HepG2 (cell line): Measurements from ENCODE around the gene TRIM66. TPM values are rescaled to one million over a fixed set of nuclear protein-coding genes. Genes with fewer than 3 reads are reported as not detected.

Source experiments
- ATF4 ChIP-seq, 2 experiments: fragments of 450-650 bp in 1 of 2; sonication (generic) in 1 of 2; formaldehyde crosslinking; IDR thresholded peaks; 2 replicates each; pipeline versions ENCODE4 v1.5.0 to v1.8.0; 2020 to 2022; ENCODE audit warnings: mild to moderate bottlenecking in 1 of 2, missing genetic modification reagents in 1 of 2
- BORCS8-MEF2B ChIP-seq: sonication (generic); formaldehyde crosslinking; IDR thresholded peaks from 2 replicates; pipeline ENCODE4 v1.8.0; 2022; ENCODE audit warnings: mild to moderate bottlenecking, missing genetic modification reagents
- CCAR2 ChIP-seq: fragments of 200-400 bp; formaldehyde crosslinking; optimal IDR thresholded peaks from 2 replicates; pipeline ENCODE3; 2018; ENCODE audit warnings: low read depth, mild to moderate bottlenecking, low read length, moderate library complexity
- ERF ChIP-seq: IDR thresholded peaks from 2 replicates; pipeline ENCODE4 v1.6.1; 2018; ENCODE audit warnings: missing biosample characterization, missing genetic modification reagents
- MAX ChIP-seq: IDR thresholded peaks from 2 replicates; pipeline ENCODE4 v1.6.1; 2012; ENCODE audit warnings: inconsistent platforms
- MED1 ChIP-seq: sonication (generic); formaldehyde crosslinking; IDR thresholded peaks from 2 replicates; pipeline ENCODE4 v1.4.0; 2020; ENCODE audit warnings: missing genetic modification reagents
- MTERF4 ChIP-seq: sonication (generic); formaldehyde crosslinking; IDR thresholded peaks from 2 replicates; pipeline ENCODE4 v1.8.0; 2023; ENCODE audit warnings: mild to moderate bottlenecking, missing genetic modification reagents
- NCOA2 ChIP-seq: sonication (generic); formaldehyde crosslinking; IDR thresholded peaks from 2 replicates; pipeline ENCODE4 v1.8.0; 2022; ENCODE audit warnings: inconsistent platforms
- NFRKB ChIP-seq: fragments of 450-650 bp; IDR thresholded peaks from 2 replicates; pipeline ENCODE4 v1.6.1; 2017
- PHB2 ChIP-seq: fragments of 450-650 bp; IDR thresholded peaks from 2 replicates; pipeline ENCODE4 v1.6.1; 2018; ENCODE audit not compliant: partially characterized antibody
- PHF21A ChIP-seq: sonication (generic); formaldehyde crosslinking; IDR thresholded peaks from 2 replicates; pipeline ENCODE4 v1.5.0; 2020; ENCODE audit warnings: mild to moderate bottlenecking, missing genetic modification reagents
- SALL1 ChIP-seq: sonication (generic); formaldehyde crosslinking; IDR thresholded peaks from 2 replicates; pipeline ENCODE4 v1.8.0; 2022; ENCODE audit warnings: mild to moderate bottlenecking, missing genetic modification reagents
- SRSF4 ChIP-seq: fragments of 200-400 bp; formaldehyde crosslinking; IDR thresholded peaks from one replicate; pipeline ENCODE4 v1.6.1; 2018; ENCODE audit warnings: mild to moderate bottlenecking, low read depth, low read length, moderate library complexity; ENCODE audit not compliant: poor library complexity, severe bottlenecking
- SRSF9 ChIP-seq: fragments of 200-400 bp; formaldehyde crosslinking; IDR thresholded peaks from 2 replicates; pipeline ENCODE4 v1.6.1; 2018; ENCODE audit warnings: borderline replicate concordance, mild to moderate bottlenecking, low read depth, low read length; ENCODE audit not compliant: insufficient read depth, poor library complexity, severe bottlenecking
- ZMAT5 ChIP-seq: sonication (generic); formaldehyde crosslinking; IDR thresholded peaks from 2 replicates; pipeline ENCODE4 v1.5.0; 2020; ENCODE audit warnings: mild to moderate bottlenecking, low read depth, missing genetic modification reagents, borderline replicate concordance
- ZNF274 ChIP-seq: sonication (generic); formaldehyde crosslinking; IDR thresholded peaks from 2 replicates; pipeline ENCODE4 v1.5.1; 2020; ENCODE audit warnings: mild to moderate bottlenecking, missing genetic modification reagents
- ZNF337 ChIP-seq: sonication (generic); formaldehyde crosslinking; IDR thresholded peaks from 2 replicates; pipeline ENCODE4 v1.5.1; 2020; ENCODE audit warnings: missing genetic modification reagents, low read depth, mild to moderate bottlenecking, borderline replicate concordance
- ZNF569 ChIP-seq: sonication (generic); formaldehyde crosslinking; IDR thresholded peaks from 2 replicates; pipeline ENCODE4 v1.5.0; 2020; ENCODE audit warnings: mild to moderate bottlenecking, missing genetic modification reagents, moderate library complexity, borderline replicate concordance
- ZNF737 ChIP-seq: sonication (generic); formaldehyde crosslinking; IDR thresholded peaks from 2 replicates; pipeline ENCODE4 v1.5.0; 2020; ENCODE audit warnings: missing genetic modification reagents, mild to moderate bottlenecking, borderline replicate concordance
- ZSCAN21 ChIP-seq: sonication (generic); formaldehyde crosslinking; IDR thresholded peaks from 2 replicates; pipeline ENCODE4 v1.8.0; 2022; ENCODE audit warnings: mild to moderate bottlenecking, missing genetic modification reagents, moderate library complexity, borderline replicate concordance
- ZSCAN9 ChIP-seq: IDR thresholded peaks from 2 replicates; pipeline ENCODE4 v1.6.1; 2016; ENCODE audit warnings: borderline replicate concordance
- polyA plus RNA-seq, 8 experiments: library from polyadenylated mRNA; depleted of rRNA in 3 of 8; stranded (reverse) in 7 of 8; unstranded in 1 of 8; fragments of >200 nt; fragmentation: Illumina TruSeq in 4 of 8; extraction: Trizol in 4 of 8; gene quantifications; 2 replicates each; pipeline versions ENCODE4 v1.2.1 to v1.2.3, GENCODE V29; 2011 to 2016; ENCODE audit warnings: low read depth in 4 of 8, missing spikeins in 1 of 8, mixed read lengths in 1 of 8; ENCODE audit not compliant: insufficient read depth in 1 of 8
- total RNA-seq, 5 experiments: library from RNA; depleted of rRNA; stranded (reverse); fragments of >200 nt; fragmentation: Illumina TruSeq; extraction: Trizol; gene quantifications; 2 replicates each; pipeline ENCODE4 v1.2.3, GENCODE V29; 2016; ENCODE audit warnings: low read depth in 1 of 5
- TF ChIP-seq, protein P1 (sequence below): sonication (generic); formaldehyde crosslinking; IDR thresholded peaks from 2 replicates; pipeline ENCODE4 v1.8.0; 2022; ENCODE audit warnings: low read depth, missing genetic modification reagents
- TF ChIP-seq, protein P2 (sequence below): sonication (generic); formaldehyde crosslinking; IDR thresholded peaks from 2 replicates; pipeline ENCODE4 v1.5.0; 2020; ENCODE audit warnings: missing genetic modification reagents
- TF ChIP-seq, protein P3 (sequence below): sonication (generic); formaldehyde crosslinking; IDR thresholded peaks from 2 replicates; pipeline ENCODE4 v1.5.0; 2020; ENCODE audit warnings: mild to moderate bottlenecking, missing genetic modification reagents

Gene TRIM66
- total and polyA plus RNA-seq, 2 of the 13 experiments (the other 11 are each of a cell fraction or from before 2014, with no cell fraction given), result 4.9 to 6.1 TPM

- TF ChIP-seq SRSF9 (no peak), ZSCAN21 (CRISPR knock-in tag) (0 out of 2 replicates have a peak, but pooled peaks have one; percentile 31), CCAR2 (no peak), PHB2 (no peak), MED1 (CRISPR knock-in tag) (0 out of 2 replicates have a peak, but pooled peaks have one; percentile 14), ZNF274 (0 out of 2 replicates have a peak, but pooled peaks have one; percentile 34), MAX (peak; percentile 81), ZNF569 (CRISPR knock-in tag) (no peak), NFRKB (no peak), ATF4 (CRISPR knock-in tag; IDR thresholded peaks at IDR 0.05) (no peak), ZNF337 (CRISPR knock-in tag) (no peak), ZSCAN9 (CRISPR knock-in tag) (0 out of 2 replicates have a peak, but pooled peaks have one; percentile 40), ZNF737 (CRISPR knock-in tag) (no peak), ZMAT5 (CRISPR knock-in tag) (no peak), ERF (CRISPR knock-in tag) (0 out of 2 replicates have a peak, but pooled peaks have one; percentile 36), PHF21A (CRISPR knock-in tag) (no peak), BORCS8-MEF2B (CRISPR knock-in tag) (no peak), SRSF4 (no peak), MTERF4 (CRISPR knock-in tag) (0 out of 2 replicates have a peak, but pooled peaks have one; percentile 28), SALL1 (peak; percentile 38), NCOA2 (CRISPR knock-in tag) (no peak)
- TF ChIP-seq, protein P1, sequence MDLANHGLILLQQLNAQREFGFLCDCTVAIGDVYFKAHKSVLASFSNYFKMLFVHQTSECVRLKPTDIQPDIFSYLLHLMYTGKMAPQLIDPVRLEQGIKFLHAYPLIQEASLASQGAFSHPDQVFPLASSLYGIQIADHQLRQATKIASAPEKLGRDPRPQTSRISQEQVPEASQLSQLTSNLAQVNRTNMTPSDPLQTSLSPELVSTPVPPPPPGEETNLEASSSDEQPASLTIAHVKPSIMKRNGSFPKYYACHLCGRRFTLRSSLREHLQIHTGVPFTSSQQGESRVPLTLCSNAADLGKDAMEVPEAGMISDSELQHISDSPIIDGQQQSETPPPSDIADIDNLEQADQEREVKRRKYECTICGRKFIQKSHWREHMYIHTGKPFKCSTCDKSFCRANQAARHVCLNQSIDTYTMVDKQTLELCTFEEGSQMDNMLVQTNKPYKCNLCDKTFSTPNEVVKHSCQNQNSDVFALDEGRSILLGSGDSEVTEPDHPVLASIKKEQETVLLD (CRISPR knock-in tag), result no peak
- TF ChIP-seq, protein P2, sequence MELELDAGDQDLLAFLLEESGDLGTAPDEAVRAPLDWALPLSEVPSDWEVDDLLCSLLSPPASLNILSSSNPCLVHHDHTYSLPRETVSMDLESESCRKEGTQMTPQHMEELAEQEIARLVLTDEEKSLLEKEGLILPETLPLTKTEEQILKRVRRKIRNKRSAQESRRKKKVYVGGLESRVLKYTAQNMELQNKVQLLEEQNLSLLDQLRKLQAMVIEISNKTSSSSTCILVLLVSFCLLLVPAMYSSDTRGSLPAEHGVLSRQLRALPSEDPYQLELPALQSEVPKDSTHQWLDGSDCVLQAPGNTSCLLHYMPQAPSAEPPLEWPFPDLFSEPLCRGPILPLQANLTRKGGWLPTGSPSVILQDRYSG (CRISPR knock-in tag), result no peak
- TF ChIP-seq, protein P3, sequence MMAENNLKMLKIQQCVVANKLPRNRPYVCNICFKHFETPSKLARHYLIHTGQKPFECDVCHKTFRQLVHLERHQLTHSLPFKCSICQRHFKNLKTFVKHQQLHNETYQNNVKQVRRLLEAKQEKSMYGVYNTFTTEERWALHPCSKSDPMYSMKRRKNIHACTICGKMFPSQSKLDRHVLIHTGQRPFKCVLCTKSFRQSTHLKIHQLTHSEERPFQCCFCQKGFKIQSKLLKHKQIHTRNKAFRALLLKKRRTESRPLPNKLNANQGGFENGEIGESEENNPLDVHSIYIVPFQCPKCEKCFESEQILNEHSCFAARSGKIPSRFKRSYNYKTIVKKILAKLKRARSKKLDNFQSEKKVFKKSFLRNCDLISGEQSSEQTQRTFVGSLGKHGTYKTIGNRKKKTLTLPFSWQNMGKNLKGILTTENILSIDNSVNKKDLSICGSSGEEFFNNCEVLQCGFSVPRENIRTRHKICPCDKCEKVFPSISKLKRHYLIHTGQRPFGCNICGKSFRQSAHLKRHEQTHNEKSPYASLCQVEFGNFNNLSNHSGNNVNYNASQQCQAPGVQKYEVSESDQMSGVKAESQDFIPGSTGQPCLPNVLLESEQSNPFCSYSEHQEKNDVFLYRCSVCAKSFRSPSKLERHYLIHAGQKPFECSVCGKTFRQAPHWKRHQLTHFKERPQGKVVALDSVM (CRISPR knock-in tag), result no peak
Observed at GRCh38 chr11:8679006-8679405, 3.5 kb downstream of the TRIM66 start (continued).
